Right lobe of liver (tissue), 6 donors: ENCODE measurements around the gene GID8. TPM values are rescaled to one million over a fixed set of nuclear protein-coding genes. Genes with fewer than 3 reads are reported as not detected.
A peak's percentile ranks its signal among the peaks of the same experiment; 100 is the strongest.

ENCODE experiments used
- ATAC-seq, 4 donors: fragments of 200-7000 bp; cut with Tn5 transposase; one replicate each; pipeline ENCODE4 v1.9.1; 2020; ENCODE audit warnings: mild to moderate bottlenecking in 4 of 4, moderate library complexity in 4 of 4
- DNase-seq, 3 donors: peaks; one replicate each; pipeline ENCODE4 v3.0.0-alpha.2; 2020
- H3K27ac ChIP-seq, 3 donors: fragments of 200-600 bp; one replicate each; pipeline ENCODE4 v1.8.0; 2022
- H3K27me3 ChIP-seq, 2 donors: fragments of 200-600 bp; one replicate each; pipeline ENCODE4 v1.8.0; 2022
- H3K36me3 ChIP-seq, 4 donors: fragments of 200-600 bp; sonication (generic) in 1 of 4; one replicate each; pipeline versions ENCODE4 v1.5.1 to v1.8.0; 2017 to 2022; ENCODE audit warnings: control low read depth in 1 of 4
- H3K4me1 ChIP-seq, 4 donors: fragments of 200-600 bp; sonication (generic) in 1 of 4; one replicate each; pipeline versions ENCODE4 v1.5.1 to v1.8.0; 2017 to 2022; ENCODE audit warnings: control low read depth in 1 of 4
- H3K4me3 ChIP-seq, 3 donors: fragments of 200-600 bp; one replicate each; pipeline ENCODE4 v1.8.0; 2022
- H3K9me3 ChIP-seq, 4 donors: fragments of 200-600 bp; sonication (generic) in 1 of 4; one replicate each; pipeline versions ENCODE4 v1.5.1 to v1.8.0; 2017 to 2022; ENCODE audit warnings: control low read depth in 1 of 4
- POLR2A ChIP-seq: fragments of 450-650 bp; IDR thresholded peaks from one replicate; pipeline ENCODE4 v1.6.1; 2017; ENCODE audit warnings: antibody characterized with exemption, mild to moderate bottlenecking
- WGBS: methylation state at CpG from one replicate; pipeline ENCODE4 v1.1.6; 2018; ENCODE audit warnings: low coverage, low lambda C conversion rate; ENCODE audit not compliant: insufficient coverage; ENCODE audit errors: missing lambda C conversion rate; 5-methylcytosine and 5-hydroxymethylcytosine counted together
- intact Hi-C, 2 donors: fragments of 100-400 bp; cut with DNase I; formaldehyde crosslinking; loops; one replicate each; pipeline versions ENCODE4 v1.11.2 to v1.14.1; 2022
- total RNA-seq, 6 experiments: library from RNA; depleted of rRNA in 2 of 6; stranded (reverse); fragments of >200 nt in 2 of 6; fragmentation: NEBNext Ultra II Directional in 3 of 6; extraction: Animal tissue kit (Norgen Biotek cat#: 25700) in 3 of 6; gene quantifications; one replicate each; pipeline versions ENCODE4 v1.1.0 to v1.2.4, GENCODE V29; 2016 to 2023
- TF ChIP-seq, protein P1 (sequence below), 4 donors: fragments of 200-600 bp in 3 of 4; fragments of 450-650 bp in 1 of 4; IDR thresholded peaks; one replicate each; pipeline versions ENCODE4 v1.5.1 to v1.8.0; 2016 to 2022; ENCODE audit warnings: antibody characterized with exemption in 4 of 4, mild to moderate bottlenecking in 2 of 4
- donor health status: DM: no; HTN: yes; CAD: no.
- donor health status: DM: no; HTN: no; CAD: no.
- donor health status: DM: no; HTN: no; CAD: no.
- donor health status: DM: no; HTN: yes; CAD: no.
- donor health status: DM: no; HTN: yes; CAD: no.

GID8 gene
- total RNA-seq, 6 experiments from 2014 or later, result 12.6 to 18.9 (median 15.1) TPM

DNA sequence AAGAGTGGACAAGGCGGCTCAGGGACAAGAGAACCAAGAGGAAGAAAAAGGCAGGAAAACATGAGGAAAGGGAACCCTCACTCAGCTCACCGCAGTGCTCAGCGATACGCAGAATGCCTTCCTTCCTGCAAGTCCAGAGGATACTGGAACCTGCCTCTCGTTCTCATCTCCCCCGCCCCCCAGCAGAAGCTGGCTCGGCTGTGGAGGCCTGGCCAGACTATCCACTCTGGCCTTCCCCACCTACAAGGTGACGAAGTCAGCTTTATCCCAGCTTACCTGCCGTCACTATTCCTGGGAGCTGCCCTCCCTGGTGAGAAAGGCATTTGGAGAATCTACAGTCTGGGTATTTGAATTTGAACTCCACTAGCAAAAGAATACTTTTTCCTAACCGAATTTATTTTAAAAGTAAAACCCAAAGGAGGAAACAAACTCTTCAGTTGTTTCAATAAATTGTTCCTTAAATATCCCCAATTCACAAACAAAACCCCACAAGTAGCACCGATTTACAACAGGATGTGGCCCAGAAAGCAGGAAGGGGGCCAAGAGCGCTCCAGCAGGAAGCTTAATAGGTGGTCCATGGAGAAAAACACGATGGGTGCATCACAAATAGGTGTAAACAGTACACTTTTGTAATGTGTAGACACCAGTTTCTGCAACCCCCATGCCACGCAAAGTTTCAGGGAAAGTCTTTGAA lies 9.6 kb upstream of the GID8 start:
- Histone ChIP-seq H3K4me1 (peaks cover 0 to 46% (median 14%) of the 10 kb centered on the region in 4 donors), H3K36me3 (no peaks in the 10 kb centered on the region), H3K4me3 (peak overlapping the region; percentile 39 to 60 (median 41)), H3K9me3 (no peaks in the 10 kb centered on the region), H3K27me3 (no peaks in the 10 kb centered on the region), H3K27ac (peak overlapping the region; percentile 39 to 79 (median 74))
- intact Hi-C loops, result no loop called here
- ATAC-seq (no peak), DNase-seq (no peak)
- WGBS, result 14% methylated on average over 11 of the region's 14 CpGs
- no peak for TF ChIP-seq POLR2A
- TF ChIP-seq, protein P1, sequence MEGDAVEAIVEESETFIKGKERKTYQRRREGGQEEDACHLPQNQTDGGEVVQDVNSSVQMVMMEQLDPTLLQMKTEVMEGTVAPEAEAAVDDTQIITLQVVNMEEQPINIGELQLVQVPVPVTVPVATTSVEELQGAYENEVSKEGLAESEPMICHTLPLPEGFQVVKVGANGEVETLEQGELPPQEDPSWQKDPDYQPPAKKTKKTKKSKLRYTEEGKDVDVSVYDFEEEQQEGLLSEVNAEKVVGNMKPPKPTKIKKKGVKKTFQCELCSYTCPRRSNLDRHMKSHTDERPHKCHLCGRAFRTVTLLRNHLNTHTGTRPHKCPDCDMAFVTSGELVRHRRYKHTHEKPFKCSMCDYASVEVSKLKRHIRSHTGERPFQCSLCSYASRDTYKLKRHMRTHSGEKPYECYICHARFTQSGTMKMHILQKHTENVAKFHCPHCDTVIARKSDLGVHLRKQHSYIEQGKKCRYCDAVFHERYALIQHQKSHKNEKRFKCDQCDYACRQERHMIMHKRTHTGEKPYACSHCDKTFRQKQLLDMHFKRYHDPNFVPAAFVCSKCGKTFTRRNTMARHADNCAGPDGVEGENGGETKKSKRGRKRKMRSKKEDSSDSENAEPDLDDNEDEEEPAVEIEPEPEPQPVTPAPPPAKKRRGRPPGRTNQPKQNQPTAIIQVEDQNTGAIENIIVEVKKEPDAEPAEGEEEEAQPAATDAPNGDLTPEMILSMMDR (IDR thresholded peaks at IDR 0.05), result no peak

DNA sequence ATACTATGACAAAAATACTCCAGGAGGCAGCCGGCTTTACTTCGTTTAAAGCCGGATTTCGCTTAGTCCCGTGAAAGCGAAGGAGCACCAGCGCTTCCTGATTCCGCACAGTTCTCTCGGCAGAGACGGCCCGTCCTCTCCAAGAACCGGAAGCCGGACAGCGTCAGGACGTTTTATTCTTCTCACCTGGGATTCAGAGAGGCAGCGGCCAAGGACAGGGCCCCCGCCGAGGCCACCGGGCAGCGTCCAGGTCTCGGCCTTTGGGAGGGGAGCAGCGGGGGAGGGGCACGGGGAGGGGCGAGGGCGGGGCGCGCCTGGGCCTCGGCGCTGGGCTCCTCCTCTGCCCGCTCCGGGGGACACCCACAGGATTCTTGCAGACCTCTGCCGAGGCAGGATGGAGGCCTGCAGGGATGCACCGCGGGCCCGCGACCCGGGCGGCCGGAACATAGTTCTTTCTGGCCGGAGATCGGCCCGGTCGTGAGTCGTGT lies 8.9 kb upstream of the GID8 start:
- 0% methylated on average over 17 of the region's 44 CpGs for WGBS
- H3K4me3 ChIP-seq, result peak overlapping the region; percentile 39 to 60 (median 41)
- H3K9me3 ChIP-seq, result no peaks in the 10 kb centered on the region
- H3K36me3 ChIP-seq, result no peaks in the 10 kb centered on the region
- H3K4me1 ChIP-seq, result peaks cover 0 to 40% (median 13%) of the 10 kb centered on the region in 4 donors
- H3K27me3 ChIP-seq, result no peaks in the 10 kb centered on the region
- ATAC-seq, result peak; percentile 68 to 84 (median 74)
- TF ChIP-seq POLR2A, result peak; percentile 56
- TF ChIP-seq, protein P1 (IDR thresholded peaks at IDR 0.05), result no peak
- peak overlapping the region; percentile 39 to 79 (median 74) for H3K27ac ChIP-seq
- DNase-seq, result peak; percentile 86 to 94 (median 92)
- intact Hi-C loops, result no loop called here

DNA sequence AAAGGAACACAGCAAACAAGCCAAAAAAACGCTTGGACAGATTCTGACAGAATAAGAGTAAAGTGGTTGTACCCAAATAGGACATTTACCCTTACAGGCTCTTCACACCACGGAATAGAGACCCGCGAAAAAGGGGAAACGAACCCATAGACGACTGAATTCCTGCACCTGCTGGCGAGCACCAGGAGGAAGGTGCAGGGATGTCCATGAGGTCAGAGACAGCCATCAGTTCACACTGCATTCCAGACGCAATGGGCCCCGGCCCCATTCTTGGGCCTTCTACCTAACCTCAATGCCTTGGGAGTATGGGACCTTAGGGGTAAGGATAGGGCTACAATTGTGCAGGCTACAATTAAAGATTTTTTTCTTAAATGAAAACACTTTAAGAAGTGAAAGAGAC lies 6.5 kb upstream of the GID8 start:
- no peak overlapping the region for H3K27ac ChIP-seq
- no peaks in the 10 kb centered on the region for H3K9me3 ChIP-seq
- H3K4me1 ChIP-seq, result peaks cover 0 to 37% (median 16%) of the 10 kb centered on the region in 4 donors
- no peaks in the 10 kb centered on the region for H3K27me3 ChIP-seq
- H3K36me3 ChIP-seq, result no peaks in the 10 kb centered on the region
- no peak overlapping the region for H3K4me3 ChIP-seq
- no peak for ATAC-seq
- no peak for DNase-seq
- whole genome bisulfite sequencing, result 62% methylated on average over 9 of the region's 9 CpGs
- intact Hi-C loops, result no loop called here
- TF ChIP-seq, protein P1 (IDR thresholded peaks at IDR 0.05), result no peak
- TF ChIP-seq POLR2A, result no peak

DNA sequence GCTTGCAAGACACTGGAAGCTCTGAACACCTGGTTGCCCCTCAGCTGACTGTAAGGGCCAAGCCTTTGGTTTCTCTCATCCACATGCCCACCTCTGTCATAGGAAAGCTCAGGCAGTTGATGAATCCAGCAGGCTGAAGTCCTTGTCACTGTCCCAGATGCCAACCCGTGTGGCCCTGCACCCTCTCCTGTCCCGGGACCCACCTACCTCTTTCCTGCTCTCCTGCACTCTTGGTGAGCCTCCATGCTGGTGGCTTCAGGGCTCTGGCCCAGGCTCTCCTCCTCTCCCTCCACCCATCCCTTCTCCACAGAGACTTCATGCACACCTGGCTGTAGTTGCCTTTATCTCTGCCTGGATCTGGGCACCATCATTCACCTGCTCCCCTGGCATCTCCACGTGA lies 4.0 kb upstream of the GID8 start:
- Histone ChIP-seq H3K36me3 (no peaks in the 10 kb centered on the region), H3K4me1 (peaks cover 0 to 21% (median 10%) of the 10 kb centered on the region in 4 donors), H3K4me3 (no peak overlapping the region), H3K9me3 (no peaks in the 10 kb centered on the region), H3K27ac (no peak overlapping the region), H3K27me3 (no peaks in the 10 kb centered on the region)
- intact Hi-C loops, result no loop called here
- WGBS, result 100% methylated on average over 1 of the region's 3 CpGs
- no peak for TF ChIP-seq POLR2A
- TF ChIP-seq, protein P1 (IDR thresholded peaks at IDR 0.05), result no peak
- DNase-seq (no peak), ATAC-seq (no peak)
